ENCODE results near the gene PHIP. TPM values are rescaled to one million over a fixed set of nuclear protein-coding genes. Genes with fewer than 3 reads are reported as not detected.

PHIP gene
- total RNA-seq, 1 donor from 2014 or later: 74.5 TPM

DNA sequence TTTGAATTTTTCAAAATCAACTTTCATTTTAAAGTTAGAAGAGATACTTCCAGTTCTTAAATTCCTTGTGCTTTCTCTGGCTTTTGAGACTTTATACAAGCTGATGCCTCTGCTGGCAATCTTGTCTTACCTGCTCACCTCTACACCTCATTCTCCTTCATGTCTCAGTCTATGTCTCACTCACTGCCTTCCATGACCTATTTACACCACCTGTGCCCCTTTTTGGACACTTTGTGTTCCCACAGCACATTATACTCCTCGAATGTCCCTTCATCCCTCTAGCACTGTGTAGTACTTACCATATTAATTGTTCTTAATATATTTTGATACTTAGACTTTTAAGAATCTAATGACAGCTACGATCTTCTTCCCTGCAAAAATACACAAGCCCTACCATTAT, 15.3 kb downstream of the PHIP start:
- DNase-seq (ENCODE audit: low spot score, unreplicated experiment): no peak
- H3K9me3 Mint-ChIP-seq (ENCODE audit: low read depth): no peaks in the 10 kb centered on the region

DNA sequence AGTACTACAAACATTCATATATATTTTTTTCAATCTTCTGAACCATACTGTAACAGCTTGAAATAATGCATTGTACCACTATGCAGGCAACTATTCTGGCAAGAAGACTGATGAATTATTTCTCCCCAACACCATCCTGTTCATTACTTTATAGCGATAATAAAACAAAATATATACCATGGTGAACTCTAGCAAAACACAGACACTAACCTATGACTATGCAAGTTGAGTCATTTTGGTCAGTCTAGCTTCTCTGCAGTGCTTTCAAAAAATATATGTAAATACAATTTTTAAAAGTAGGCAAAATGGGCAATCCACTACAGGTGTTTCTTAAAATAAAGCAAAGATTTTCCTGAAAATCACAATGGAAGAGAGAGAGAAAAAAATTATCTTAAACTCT, 20.3 kb downstream of the PHIP start:
- TF ChIP-seq, protein P1, sequence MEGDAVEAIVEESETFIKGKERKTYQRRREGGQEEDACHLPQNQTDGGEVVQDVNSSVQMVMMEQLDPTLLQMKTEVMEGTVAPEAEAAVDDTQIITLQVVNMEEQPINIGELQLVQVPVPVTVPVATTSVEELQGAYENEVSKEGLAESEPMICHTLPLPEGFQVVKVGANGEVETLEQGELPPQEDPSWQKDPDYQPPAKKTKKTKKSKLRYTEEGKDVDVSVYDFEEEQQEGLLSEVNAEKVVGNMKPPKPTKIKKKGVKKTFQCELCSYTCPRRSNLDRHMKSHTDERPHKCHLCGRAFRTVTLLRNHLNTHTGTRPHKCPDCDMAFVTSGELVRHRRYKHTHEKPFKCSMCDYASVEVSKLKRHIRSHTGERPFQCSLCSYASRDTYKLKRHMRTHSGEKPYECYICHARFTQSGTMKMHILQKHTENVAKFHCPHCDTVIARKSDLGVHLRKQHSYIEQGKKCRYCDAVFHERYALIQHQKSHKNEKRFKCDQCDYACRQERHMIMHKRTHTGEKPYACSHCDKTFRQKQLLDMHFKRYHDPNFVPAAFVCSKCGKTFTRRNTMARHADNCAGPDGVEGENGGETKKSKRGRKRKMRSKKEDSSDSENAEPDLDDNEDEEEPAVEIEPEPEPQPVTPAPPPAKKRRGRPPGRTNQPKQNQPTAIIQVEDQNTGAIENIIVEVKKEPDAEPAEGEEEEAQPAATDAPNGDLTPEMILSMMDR (IDR thresholded peaks at IDR 0.05; ENCODE audit: unreplicated experiment): no peak
- no peak overlapping the region for H3K4me3 Mint-ChIP-seq (ENCODE audit: low read depth)
- H3K27ac Mint-ChIP-seq: no peak overlapping the region
- DNase-seq (ENCODE audit: low spot score, unreplicated experiment): no peak
- peaks cover 18% of the 10 kb centered on the region for H3K4me1 Mint-ChIP-seq (ENCODE audit: low read depth)
- peaks cover 38% of the 10 kb centered on the region for H3K36me3 Mint-ChIP-seq (ENCODE audit: insufficient read depth)
- H3K9me3 Mint-ChIP-seq (ENCODE audit: low read depth): peaks cover under 1% of the 10 kb centered on the region
- H3K27me3 Mint-ChIP-seq: no peaks in the 10 kb centered on the region

More for the DNA sequence above, 15.3 kb downstream of the PHIP start:
- Mint-ChIP-seq H3K27ac (no peak overlapping the region), H3K4me1 (ENCODE audit: low read depth) (peaks cover 6% of the 10 kb centered on the region), H3K36me3 (ENCODE audit: insufficient read depth) (peaks cover 10% of the 10 kb centered on the region), H3K4me3 (ENCODE audit: low read depth) (no peak overlapping the region), H3K27me3 (no peaks in the 10 kb centered on the region)
- TF ChIP-seq, protein P1 (IDR thresholded peaks at IDR 0.05; ENCODE audit: unreplicated experiment): no peak

DNA sequence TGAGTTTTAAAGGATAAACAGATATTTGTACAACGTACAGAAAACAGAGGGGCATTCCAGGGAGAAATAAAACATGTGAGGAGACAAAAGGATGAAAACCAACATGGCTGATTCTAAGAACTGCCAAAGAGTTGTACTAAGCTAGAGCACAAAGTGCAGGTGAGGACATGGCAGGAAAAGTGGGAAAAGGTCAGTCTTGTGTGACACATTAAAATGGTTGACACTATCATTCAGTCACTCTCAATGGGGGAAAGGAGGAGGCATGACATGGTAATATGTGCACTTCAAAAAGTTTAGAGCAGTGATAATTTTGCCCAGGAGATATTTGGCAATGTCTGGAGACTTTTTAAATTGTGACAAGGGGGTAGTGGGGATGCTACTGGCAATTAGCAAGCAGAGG, 21.8 kb downstream of the PHIP start:
- TF ChIP-seq, protein P1 (IDR thresholded peaks at IDR 0.05; ENCODE audit: unreplicated experiment): no peak
- Mint-ChIP-seq H3K4me1 (ENCODE audit: low read depth) (peaks cover 18% of the 10 kb centered on the region), H3K27me3 (no peaks in the 10 kb centered on the region), H3K9me3 (ENCODE audit: low read depth) (peaks cover 7% of the 10 kb centered on the region), H3K4me3 (ENCODE audit: low read depth) (no peak overlapping the region), H3K27ac (peak overlapping the region; percentile 46), H3K36me3 (ENCODE audit: insufficient read depth) (peaks cover 49% of the 10 kb centered on the region)
- DNase-seq (ENCODE audit: low spot score, unreplicated experiment): no peak

DNA sequence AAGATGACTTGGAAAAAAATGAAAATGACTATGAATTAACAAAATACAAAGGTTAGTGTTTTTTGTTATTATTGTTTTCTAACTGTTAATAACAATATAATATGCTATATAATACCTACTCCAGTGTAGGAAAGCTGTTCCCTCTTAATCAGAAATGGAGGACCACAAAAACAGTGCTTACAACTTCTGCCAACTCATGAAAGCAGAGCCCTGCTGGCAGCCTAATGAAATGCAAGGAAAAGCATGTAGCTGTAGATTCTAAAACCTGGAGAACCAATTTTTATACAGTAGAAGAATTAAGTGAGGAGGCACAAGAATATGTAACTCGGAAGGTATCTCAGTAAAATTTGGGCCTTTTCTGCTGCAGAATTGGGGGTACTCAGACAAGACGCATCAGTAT, 29.4 kb downstream of the PHIP start:
- Mint-ChIP-seq H3K9me3 (ENCODE audit: low read depth) (peaks cover 7% of the 10 kb centered on the region), H3K27me3 (no peaks in the 10 kb centered on the region), H3K4me1 (ENCODE audit: low read depth) (peaks cover 5% of the 10 kb centered on the region), H3K4me3 (ENCODE audit: low read depth) (no peak overlapping the region), H3K27ac (no peak overlapping the region), H3K36me3 (ENCODE audit: insufficient read depth) (peaks cover 31% of the 10 kb centered on the region)
- TF ChIP-seq, protein P1 (IDR thresholded peaks at IDR 0.05; ENCODE audit: unreplicated experiment): peak; percentile 63
- DNase-seq (ENCODE audit: low spot score, unreplicated experiment): no peak

DNA sequence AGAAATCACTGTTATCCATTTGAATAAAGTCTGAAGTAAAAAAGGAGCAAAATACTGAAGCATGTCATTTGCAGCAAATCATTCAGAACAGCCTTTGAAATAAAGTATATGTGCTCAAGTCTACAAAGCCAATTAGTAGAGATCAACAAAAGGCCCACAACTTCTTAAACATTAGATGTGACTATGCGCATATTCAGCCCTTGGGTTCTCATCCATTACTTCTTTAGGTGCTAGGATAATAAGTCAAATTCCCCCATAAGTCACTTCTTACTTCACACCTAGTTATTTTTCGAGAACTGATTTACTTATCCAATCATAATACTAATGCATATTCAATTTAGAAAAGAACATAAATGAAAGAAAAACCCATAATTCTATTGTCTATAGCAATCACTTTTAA, 31.0 kb downstream of the PHIP start:
- H3K36me3 Mint-ChIP-seq (ENCODE audit: insufficient read depth): peaks cover 18% of the 10 kb centered on the region
- H3K27ac Mint-ChIP-seq: no peak overlapping the region
- H3K4me3 Mint-ChIP-seq (ENCODE audit: low read depth): no peak overlapping the region
- H3K9me3 Mint-ChIP-seq (ENCODE audit: low read depth): peaks cover 3% of the 10 kb centered on the region
- TF ChIP-seq, protein P1 (IDR thresholded peaks at IDR 0.05; ENCODE audit: unreplicated experiment): no peak
- no peak for DNase-seq (ENCODE audit: low spot score, unreplicated experiment)
- peaks cover 5% of the 10 kb centered on the region for H3K4me1 Mint-ChIP-seq (ENCODE audit: low read depth)
- no peaks in the 10 kb centered on the region for H3K27me3 Mint-ChIP-seq

All from progenitor cell of endocrine pancreas (in vitro differentiated cells).